Activated CD8-positive, alpha-beta memory T cell treated with anti-CD3 and anti-CD28 coated beads for 1 hour (primary cell): Measurements from ENCODE around the gene SLC39A11.
"Not testable (repeated sequence)": the region's sequence is repeated elsewhere in the genome, so short reads cannot be mapped to it uniquely, and the experiment has no call there.

ENCODE experiments used
- DNase-seq, 2 donors: peaks; one replicate each; pipeline ENCODE4 v3.0.0-alpha.2; 2020; ENCODE audit warnings: low read depth in 1 of 2; ENCODE audit errors: extremely low read depth in 1 of 2

SLC39A11 gene

GRCh38 chr17:72640415-72641165 lies 451.9 kb downstream of the SLC39A11 start:
- no peak for DNase-seq

- DNase-seq: no peak
Observed at GRCh38 chr17:72639711-72640110, 452.8 kb downstream of the SLC39A11 start.

GRCh38 chr17:72638932-72639331 lies 453.6 kb downstream of the SLC39A11 start:
- DNase-seq: not testable (repeated sequence)

- DNase-seq: no peak
Observed at GRCh38 chr17:72635034-72635635, 457.4 kb downstream of the SLC39A11 start.

GRCh38 chr17:72634621-72635020 lies 457.9 kb downstream of the SLC39A11 start:
- DNase-seq: no peak

- no peak for DNase-seq
Observed at GRCh38 chr17:72631949-72632684, 460.4 kb downstream of the SLC39A11 start.

- no peak for DNase-seq
Observed at GRCh38 chr17:72631568-72631948, 460.9 kb downstream of the SLC39A11 start.

- DNase-seq: no peak
Observed at GRCh38 chr17:72624652-72625051, 467.8 kb downstream of the SLC39A11 start.

GRCh38 chr17:72624226-72624625 lies 468.3 kb downstream of the SLC39A11 start:
- DNase-seq: no peak

- DNase-seq: no peak
Observed at GRCh38 chr17:72622661-72623433, 469.6 kb downstream of the SLC39A11 start.

GRCh38 chr17:72619976-72620650 lies 472.4 kb downstream of the SLC39A11 start:
- DNase-seq: no peak

- no peak for DNase-seq
Observed at GRCh38 chr17:72618001-72618509, 474.4 kb downstream of the SLC39A11 start.

- DNase-seq: no peak
Observed at GRCh38 chr17:72617557-72617956, 474.9 kb downstream of the SLC39A11 start.

GRCh38 chr17:72616447-72616846 lies 476.0 kb downstream of the SLC39A11 start:
- DNase-seq: no peak

- no peak for DNase-seq
Observed at GRCh38 chr17:72615627-72615991, 476.9 kb downstream of the SLC39A11 start.

- DNase-seq: no peak
Observed at GRCh38 chr17:72614871-72615626, 477.4 kb downstream of the SLC39A11 start.

GRCh38 chr17:72614476-72614870 lies 478.0 kb downstream of the SLC39A11 start:
- DNase-seq: no peak

- DNase-seq: no peak
Observed at GRCh38 chr17:72613806-72614292, 478.6 kb downstream of the SLC39A11 start.

GRCh38 chr17:72613396-72613795 lies 479.1 kb downstream of the SLC39A11 start:
- no peak for DNase-seq

GRCh38 chr17:72611172-72611571 lies 481.3 kb downstream of the SLC39A11 start:
- no peak for DNase-seq
